Loucy (cell line): ENCODE measurements around the gene MRTFA.

Source experiments
- EZH2phosphoT487 ChIP-seq: fragments of 200-600 bp; IDR thresholded peaks from 2 replicates; pipeline ENCODE4 v1.6.1; 2018; ENCODE audit warnings: antibody characterized with exemption, mild to moderate bottlenecking, moderate library complexity, borderline replicate concordance
- TF ChIP-seq, protein P1 (sequence below): fragments of 200-600 bp; sonication (generic); conservative IDR thresholded peaks from 2 replicates; pipeline ENCODE4 v1.5.1; 2014; ENCODE audit warnings: mild to moderate bottlenecking, antibody characterized with exemption, low read length

DNA sequence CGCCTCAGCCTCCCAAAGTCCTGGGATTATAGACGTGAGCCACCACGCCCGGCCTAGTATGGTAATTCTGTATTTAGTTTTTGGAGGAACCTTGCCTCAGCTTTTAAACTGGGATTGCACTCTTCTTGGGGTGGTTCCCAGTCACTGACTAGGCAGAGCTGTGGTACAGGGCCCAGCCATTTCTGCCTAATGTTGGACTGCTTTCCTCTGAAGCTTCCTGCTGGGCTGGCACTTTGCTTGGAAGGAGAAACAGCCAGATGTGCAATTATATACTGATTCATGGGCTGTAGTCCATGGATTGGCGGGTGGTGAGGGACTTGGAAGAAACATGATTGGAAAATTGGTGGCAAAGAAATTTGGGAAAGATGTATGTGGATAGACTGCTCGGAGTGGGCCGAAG is 25.2 kb upstream of the MRTFA start:
- TF ChIP-seq, protein P1, sequence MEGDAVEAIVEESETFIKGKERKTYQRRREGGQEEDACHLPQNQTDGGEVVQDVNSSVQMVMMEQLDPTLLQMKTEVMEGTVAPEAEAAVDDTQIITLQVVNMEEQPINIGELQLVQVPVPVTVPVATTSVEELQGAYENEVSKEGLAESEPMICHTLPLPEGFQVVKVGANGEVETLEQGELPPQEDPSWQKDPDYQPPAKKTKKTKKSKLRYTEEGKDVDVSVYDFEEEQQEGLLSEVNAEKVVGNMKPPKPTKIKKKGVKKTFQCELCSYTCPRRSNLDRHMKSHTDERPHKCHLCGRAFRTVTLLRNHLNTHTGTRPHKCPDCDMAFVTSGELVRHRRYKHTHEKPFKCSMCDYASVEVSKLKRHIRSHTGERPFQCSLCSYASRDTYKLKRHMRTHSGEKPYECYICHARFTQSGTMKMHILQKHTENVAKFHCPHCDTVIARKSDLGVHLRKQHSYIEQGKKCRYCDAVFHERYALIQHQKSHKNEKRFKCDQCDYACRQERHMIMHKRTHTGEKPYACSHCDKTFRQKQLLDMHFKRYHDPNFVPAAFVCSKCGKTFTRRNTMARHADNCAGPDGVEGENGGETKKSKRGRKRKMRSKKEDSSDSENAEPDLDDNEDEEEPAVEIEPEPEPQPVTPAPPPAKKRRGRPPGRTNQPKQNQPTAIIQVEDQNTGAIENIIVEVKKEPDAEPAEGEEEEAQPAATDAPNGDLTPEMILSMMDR = no peak
- TF ChIP-seq EZH2phosphoT487 = no peak
